ENCODE results near the gene SIPA1. TPM values are rescaled to one million over a fixed set of nuclear protein-coding genes. Genes with fewer than 3 reads are reported as not detected.

The SIPA1 gene
- total and polyA plus RNA-seq, 9 of the 15 experiments (the other 6 are each of a cell fraction or from before 2014, with no cell fraction given) = 0.25 to 85.8 (median 16.8) TPM

- no peak for TF ChIP-seq SFPQ (IDR thresholded peaks at IDR 0.05; ENCODE audit: low read depth, low read length)
- no peak for TF ChIP-seq ZNF589 (CRISPR knock-in tag; IDR thresholded peaks at IDR 0.05; ENCODE audit: low read depth)
- TF ChIP-seq CCNT2 (IDR thresholded peaks at IDR 0.05; ENCODE audit: borderline replicate concordance, extremely low read depth, insufficient read length, low read depth, low read length) = peak; percentile 92
- TF ChIP-seq BCLAF1 (IDR thresholded peaks at IDR 0.05; ENCODE audit: borderline replicate concordance in 1 of 2, control insufficient read depth in 1 of 2, low read depth in 2 of 2, low read length in 1 of 2) = no peak
- TF ChIP-seq POLR2G (IDR thresholded peaks at IDR 0.05; ENCODE audit: low read depth, low read length) = peak; percentile 97
- peak; percentile 82 for TF ChIP-seq ATF7 (IDR thresholded peaks at IDR 0.05)
- no peak for TF ChIP-seq ZNF561 (CRISPR knock-in tag; conservative IDR thresholded peaks at IDR 0.05)
- no peak for TF ChIP-seq ATF4 (CRISPR knock-in tag; IDR thresholded peaks at IDR 0.05)
- no peak for TF ChIP-seq KLF10 (CRISPR knock-in tag; IDR thresholded peaks at IDR 0.05)
- no peak for TF ChIP-seq KAT8 (IDR thresholded peaks at IDR 0.05; ENCODE audit: low read depth)
- no peak for TF ChIP-seq KAT7 (CRISPR knock-in tag; IDR thresholded peaks at IDR 0.05; ENCODE audit: borderline replicate concordance)
- TF ChIP-seq ZNF133 (CRISPR knock-in tag; IDR thresholded peaks at IDR 0.05) = no peak
- no peak for TF ChIP-seq EHMT2 (IDR thresholded peaks at IDR 0.05)
- TF ChIP-seq DDX20 (tag; IDR thresholded peaks at IDR 0.05; ENCODE audit: low read depth) = no peak
- TF ChIP-seq DPF2 (IDR thresholded peaks at IDR 0.05) = 0 out of 2 replicates have a peak, but pooled peaks have one; percentile 39
- TF ChIP-seq FOXA3 (CRISPR knock-in tag; conservative IDR thresholded peaks at IDR 0.05 in 1 of 2, IDR thresholded peaks at IDR 0.05 in 1 of 2) = no peak
- no peak for TF ChIP-seq STAT5B (CRISPR knock-in tag; IDR thresholded peaks at IDR 0.05)
- no peak for TF ChIP-seq HNRNPL (IDR thresholded peaks at IDR 0.05; ENCODE audit: low read depth, low read length)
- TF ChIP-seq SAFB2 (IDR thresholded peaks at IDR 0.05; ENCODE audit: borderline replicate concordance, low read depth, low read length, severe bottlenecking) = no peak
- TF ChIP-seq ZBTB7A (IDR thresholded peaks at IDR 0.05; ENCODE audit: borderline replicate concordance, control insufficient read depth, low read depth, low read length) = peak; percentile 63; the same call in 1 of the 2 replicates
- no peak for TF ChIP-seq ZKSCAN3 (CRISPR knock-in tag; IDR thresholded peaks at IDR 0.05)
- TF ChIP-seq CHCHD3 (CRISPR knock-in tag; IDR thresholded peaks at IDR 0.05) = no peak
- TF ChIP-seq ZNF134 (CRISPR knock-in tag; conservative IDR thresholded peaks at IDR 0.05) = no peak
Observed at GRCh38 chr11:65652511-65653228, 14.8 kb downstream of the SIPA1 start (continued).
